AG04449 (cell line): ENCODE results near the gene KRTAP5-2.

Source experiments
- CTCF ChIA-PET: fragments of 350-600 bp; formaldehyde crosslinking; extraction: SDS; loops from one replicate; lab custom pipeline; 2021; ENCODE audit warnings: antibody characterized with exemption; lab: Yijun Ruan, JAX
- POLR2A ChIA-PET: fragments of 400-600, 350-600 bp; formaldehyde crosslinking; extraction: SDS; loops from one replicate; lab custom pipeline; 2020; ENCODE audit warnings: antibody characterized with exemption, inconsistent platforms; lab: Yijun Ruan, JAX
- DNase-seq: peaks from one replicate; pipeline ENCODE4 v3.0.0-alpha.2; 2010; ENCODE audit warnings: low read depth, low spot score
- H3K4me3 ChIP-seq: 2 replicates; pipeline ENCODE4 v1.5.1; 2011; ENCODE audit warnings: low read depth, mild to moderate bottlenecking, control low read depth, low read length
- TF ChIP-seq, protein P1 (sequence below): IDR thresholded peaks from one replicate; pipeline ENCODE4 v1.5.1; 2011; ENCODE audit warnings: mild to moderate bottlenecking, moderate library complexity, low read length, control low read depth, inconsistent platforms; ENCODE audit not compliant: insufficient read depth; ENCODE audit errors: missing control alignments

The KRTAP5-2 gene

DNA sequence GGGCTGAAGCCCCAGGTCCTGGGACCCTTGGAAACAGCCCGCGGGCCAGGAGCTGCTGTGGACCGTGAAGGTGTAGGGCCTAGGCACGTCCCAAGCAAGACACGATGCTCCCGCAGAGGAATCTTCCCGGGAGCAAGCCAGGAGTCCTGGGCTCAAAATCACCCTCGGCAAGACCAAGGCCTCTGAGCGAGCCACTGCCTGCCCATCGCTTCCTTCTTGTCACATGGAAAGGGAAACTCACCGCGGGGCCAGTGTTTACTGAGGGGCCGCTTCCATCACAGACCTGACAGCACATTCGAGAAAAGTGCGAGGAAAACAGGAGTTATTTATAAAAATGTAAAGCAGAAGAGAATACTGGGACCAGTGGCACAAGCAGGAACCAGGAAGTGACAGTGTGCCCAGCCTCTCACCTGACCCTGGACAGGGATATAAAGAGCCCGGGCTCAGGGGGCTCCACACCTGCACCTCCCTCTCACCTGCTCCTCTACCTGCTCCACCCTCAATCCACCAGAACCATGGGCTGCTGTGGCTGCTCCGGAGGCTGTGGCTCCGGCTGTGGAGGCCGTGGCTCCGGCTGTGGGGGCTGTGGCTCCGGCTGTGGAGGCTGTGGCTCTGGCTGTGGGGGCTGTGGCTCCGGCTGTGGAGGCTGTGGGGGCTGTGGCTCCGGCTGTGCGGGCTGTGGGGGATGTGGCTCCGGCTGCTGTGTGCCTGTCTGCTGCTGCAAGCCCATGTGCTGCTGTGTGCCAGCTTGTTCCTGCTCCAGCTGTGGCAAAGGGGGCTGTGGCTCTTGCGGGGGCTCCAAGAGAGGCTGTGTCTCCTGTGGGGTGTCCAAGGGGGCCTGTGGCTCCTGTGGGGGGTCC is 31.5 kb upstream of the KRTAP5-2 start, which contains the start of gene KRTAP5-5:
KRTAP5-5 (plus strand) TSS at position 450 of the 860 bp plus-strand sequence; CDS start at position 516, 66 bp downstream.
- POLR2A ChIA-PET = no interaction called here
- DNase-seq = no peak

DNA sequence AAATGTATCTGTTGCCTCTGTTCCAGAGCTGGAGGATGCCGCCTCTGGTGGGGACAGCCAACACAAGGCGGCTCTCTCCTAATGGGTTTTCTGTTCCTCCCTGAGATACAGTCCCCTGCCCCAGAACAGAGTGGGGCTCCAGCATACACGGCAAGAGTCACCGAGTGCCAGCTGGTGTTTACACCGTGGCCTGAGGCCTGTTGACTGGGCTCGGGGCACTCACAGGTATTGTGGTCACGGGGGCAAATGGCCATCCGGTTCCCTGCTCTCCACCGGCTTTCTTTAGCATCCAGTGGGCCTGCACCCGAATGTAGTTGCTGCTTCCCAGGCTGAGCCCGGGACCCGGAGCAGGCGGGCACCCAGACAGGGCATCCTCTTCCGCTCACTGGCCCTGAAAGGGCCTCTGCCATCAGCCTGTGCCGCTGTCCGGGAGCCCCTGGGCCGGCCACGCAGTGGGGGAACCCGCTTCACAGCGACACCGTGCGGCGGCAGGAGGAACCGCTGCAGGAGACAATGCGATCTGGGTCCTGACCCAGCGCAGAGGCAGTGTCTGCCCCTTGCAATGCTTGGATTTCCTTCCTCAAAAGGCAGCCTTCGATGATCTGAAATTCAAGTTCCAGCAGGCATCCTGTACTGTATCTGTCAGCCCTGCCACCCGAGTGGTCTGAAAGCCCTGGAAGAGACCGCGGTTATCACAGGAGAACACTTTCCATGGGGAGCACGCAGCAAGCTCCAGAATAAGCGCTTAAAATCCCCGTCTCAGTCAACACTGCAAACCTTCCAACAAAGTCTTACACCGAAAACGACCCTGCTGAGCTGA is 30.6 kb upstream of the KRTAP5-2 start:
- DNase-seq = no peak
- POLR2A ChIA-PET = no interaction called here
- TF ChIP-seq, protein P1, sequence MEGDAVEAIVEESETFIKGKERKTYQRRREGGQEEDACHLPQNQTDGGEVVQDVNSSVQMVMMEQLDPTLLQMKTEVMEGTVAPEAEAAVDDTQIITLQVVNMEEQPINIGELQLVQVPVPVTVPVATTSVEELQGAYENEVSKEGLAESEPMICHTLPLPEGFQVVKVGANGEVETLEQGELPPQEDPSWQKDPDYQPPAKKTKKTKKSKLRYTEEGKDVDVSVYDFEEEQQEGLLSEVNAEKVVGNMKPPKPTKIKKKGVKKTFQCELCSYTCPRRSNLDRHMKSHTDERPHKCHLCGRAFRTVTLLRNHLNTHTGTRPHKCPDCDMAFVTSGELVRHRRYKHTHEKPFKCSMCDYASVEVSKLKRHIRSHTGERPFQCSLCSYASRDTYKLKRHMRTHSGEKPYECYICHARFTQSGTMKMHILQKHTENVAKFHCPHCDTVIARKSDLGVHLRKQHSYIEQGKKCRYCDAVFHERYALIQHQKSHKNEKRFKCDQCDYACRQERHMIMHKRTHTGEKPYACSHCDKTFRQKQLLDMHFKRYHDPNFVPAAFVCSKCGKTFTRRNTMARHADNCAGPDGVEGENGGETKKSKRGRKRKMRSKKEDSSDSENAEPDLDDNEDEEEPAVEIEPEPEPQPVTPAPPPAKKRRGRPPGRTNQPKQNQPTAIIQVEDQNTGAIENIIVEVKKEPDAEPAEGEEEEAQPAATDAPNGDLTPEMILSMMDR = peak; percentile 95
- CTCF ChIA-PET = interaction anchor here (0.9 to 7.7 kb wide), 11 partner anchors 10 to 87 kb away, joined by 3 to 56 read pairs (median 8); no protein-coding TSS in a partner anchor
- no peak overlapping the region for H3K4me3 ChIP-seq

More for the DNA sequence above, 31.5 kb upstream of the KRTAP5-2 start, which contains the start of gene KRTAP5-5:
- TF ChIP-seq, protein P1 = no peak
- no peak within 1 kb of the TSS for H3K4me3 ChIP-seq
- CTCF ChIA-PET = interaction anchor here (1.2 to 7.7 kb wide), 10 partner anchors 9 to 82 kb away, joined by 4 to 56 read pairs (median 20); partner anchors contain the start of gene KRTAP5-3

DNA sequence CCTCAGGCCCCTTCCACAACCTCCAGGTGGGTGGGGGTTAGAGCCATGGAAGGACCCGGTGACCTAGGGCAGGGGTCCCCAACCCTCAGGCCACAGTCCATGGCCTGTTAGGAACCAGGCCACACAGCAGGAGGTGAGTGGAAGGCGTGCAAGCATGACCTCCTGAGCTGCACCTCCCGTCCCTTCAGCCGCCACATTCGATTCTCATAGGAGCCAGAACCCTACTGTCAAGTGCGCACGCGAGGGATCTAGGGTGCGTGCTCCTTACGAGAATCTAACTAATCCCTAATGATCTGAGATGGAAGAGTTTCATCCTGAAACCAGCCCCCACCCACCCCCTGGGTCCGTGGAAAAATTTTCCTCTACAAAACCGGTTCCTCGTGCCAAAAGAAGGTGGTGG is 27.4 kb upstream of the KRTAP5-2 start:
- ChIA-PET POLR2A (no interaction called here), CTCF (interaction anchor here (1.4 to 7.7 kb wide), 6 partner anchors 8 to 78 kb away, joined by 4 to 52 read pairs (median 22); no protein-coding TSS in a partner anchor)
- TF ChIP-seq, protein P1 = no peak
- DNase-seq = no peak
- H3K4me3 ChIP-seq = no peak overlapping the region

DNA sequence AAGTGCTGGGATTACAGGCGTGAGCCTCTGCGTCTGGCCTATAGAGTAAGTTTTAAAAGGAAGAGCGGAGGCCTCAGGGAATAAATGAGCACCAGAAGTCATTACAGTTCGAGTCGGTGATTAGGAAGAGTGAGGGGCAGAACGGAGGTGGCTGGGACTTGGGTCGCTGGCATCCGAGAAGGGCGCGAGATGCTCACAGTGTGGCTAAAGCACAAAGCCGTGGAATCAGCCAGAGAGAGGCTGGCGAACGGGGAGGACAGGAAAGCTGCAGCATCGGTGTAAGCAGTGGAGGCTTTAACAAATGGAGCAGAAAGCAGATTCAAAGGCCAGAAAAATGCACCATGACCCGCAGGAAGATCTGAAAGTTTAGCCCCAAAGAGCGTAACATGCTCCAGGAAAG is 26.5 kb upstream of the KRTAP5-2 start:
- TF ChIP-seq, protein P1 = no peak
- H3K4me3 ChIP-seq = no peak overlapping the region
- no peak for DNase-seq
- CTCF ChIA-PET = interaction anchor here (0.6 to 1.8 kb wide), 3 partner anchors 16 to 78 kb away, joined by 3 to 4 read pairs (median 3); no protein-coding TSS in a partner anchor
- POLR2A ChIA-PET = no interaction called here

DNA sequence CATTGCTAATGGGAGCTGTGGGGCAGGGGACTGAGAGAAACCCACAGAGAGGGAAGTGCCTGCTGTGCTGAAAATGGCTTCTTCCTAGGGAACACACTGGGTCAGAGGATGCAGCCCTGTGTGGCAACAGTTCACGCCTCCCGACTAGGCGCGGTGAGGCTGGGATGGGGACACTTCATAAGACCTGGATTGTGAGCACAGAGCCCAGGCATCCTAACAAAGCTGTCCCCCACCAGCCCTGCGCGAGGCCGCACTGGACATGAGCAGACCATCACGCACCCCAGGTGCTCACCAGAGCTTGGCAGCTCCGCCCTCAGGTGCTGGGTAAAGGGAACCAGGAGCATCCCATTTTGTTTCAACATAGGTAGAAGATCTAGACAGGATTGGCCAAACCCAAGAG is 25.6 kb upstream of the KRTAP5-2 start:
- no peak for DNase-seq
- POLR2A ChIA-PET = interaction anchor here (0.7 kb wide), 1 partner anchor 41 kb away, joined by 3 read pairs; no protein-coding TSS in a partner anchor
- H3K4me3 ChIP-seq = no peak overlapping the region
- TF ChIP-seq, protein P1 = no peak
- CTCF ChIA-PET = interaction anchor here (1.0 to 1.8 kb wide), 4 partner anchors 10 to 29 kb away, joined by 3 to 4 read pairs (median 4); no protein-coding TSS in a partner anchor
